ENCODE results near the gene SLC5A7.

SLC5A7 gene

DNA sequence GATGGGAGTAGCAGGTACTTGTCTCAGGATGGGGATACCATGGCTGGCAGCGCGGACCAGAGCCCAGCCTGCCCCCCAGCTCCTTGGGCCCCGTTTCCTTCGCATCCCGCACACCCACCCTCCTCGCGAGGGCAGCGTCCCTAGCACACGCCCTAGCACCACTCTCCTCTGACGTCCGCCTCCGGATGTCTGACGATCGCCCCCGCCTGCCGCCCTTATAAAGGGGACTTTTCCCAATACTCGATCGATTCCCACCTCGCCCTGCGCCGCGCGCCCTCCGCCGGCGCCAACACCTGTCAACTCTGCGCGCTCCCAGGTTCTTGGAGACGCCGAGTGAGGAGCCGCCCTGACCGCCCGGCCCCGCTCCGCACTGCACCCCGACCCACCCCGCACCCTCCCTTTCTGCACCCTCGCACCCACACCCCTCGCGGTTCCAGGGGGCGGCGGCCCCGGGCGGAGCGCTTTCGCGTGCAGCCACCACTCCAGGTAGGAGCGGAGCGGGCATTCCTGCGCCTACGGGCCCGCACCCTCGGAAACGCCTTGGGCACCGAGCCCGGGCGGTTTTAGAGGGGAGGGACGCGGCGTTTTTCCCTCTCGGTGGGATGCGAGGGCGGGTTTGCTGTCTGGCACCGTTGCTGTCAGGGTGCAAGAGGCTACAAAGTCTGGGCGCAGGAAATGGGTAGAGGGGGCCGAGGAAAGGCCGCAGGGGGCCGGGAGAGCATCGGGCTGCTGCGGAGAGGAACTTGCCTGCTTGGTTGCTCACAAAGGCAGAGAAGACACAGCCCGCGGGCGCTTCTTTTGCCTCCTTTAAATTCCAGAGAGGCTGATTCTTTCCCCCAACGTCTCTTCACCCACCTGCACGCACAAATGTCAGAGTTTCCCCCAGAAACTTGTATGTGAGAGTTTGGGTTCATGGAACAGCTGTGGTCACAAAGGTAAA, at the start of gene SLC5A7:
Gene SLC5A7, plus strand, starts transcription at position 247 of the 940 bp plus-strand sequence. CDS start 1,632 bp downstream, outside the sequence.
- no peak for DNase-seq

DNA sequence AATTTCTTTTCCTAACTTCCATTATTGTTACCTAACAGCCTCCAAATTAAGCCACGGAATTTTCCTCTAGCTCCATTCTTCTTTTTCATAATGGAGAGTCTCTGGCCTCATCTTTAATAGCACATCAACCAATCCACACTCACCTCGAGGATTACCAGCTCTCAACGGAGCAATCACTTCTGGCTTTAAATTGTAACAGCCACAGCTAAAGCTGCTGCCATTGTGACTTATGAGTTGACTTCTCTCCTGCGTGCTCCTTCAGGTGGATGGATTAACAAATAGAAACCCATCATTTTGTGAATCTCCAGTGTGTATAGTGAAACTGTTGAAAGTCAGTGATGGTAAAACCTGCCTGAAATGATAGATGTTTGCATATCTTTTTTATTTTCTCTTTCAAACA, 24.9 kb upstream of the SLC5A7 start:
- DNase-seq, result no peak

DNA sequence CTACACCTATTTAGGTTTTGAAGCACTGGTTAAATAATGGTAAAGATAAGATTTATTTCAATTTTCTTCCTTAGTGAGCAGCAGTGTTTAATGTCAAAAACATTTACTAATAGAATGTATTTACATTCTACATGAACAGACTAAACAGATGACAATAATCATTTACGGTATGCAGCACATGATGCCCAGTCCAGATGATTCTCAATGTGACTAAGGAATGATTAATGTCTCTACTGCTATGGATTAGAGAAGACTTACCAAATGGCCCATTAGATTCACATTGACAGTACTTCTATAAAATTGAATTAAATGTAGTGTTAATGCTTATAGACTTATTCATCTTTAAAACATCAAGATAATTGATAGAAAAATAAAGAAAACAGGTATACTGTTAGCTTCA, 22.1 kb upstream of the SLC5A7 start:
- DNase-seq, result no peak

DNA sequence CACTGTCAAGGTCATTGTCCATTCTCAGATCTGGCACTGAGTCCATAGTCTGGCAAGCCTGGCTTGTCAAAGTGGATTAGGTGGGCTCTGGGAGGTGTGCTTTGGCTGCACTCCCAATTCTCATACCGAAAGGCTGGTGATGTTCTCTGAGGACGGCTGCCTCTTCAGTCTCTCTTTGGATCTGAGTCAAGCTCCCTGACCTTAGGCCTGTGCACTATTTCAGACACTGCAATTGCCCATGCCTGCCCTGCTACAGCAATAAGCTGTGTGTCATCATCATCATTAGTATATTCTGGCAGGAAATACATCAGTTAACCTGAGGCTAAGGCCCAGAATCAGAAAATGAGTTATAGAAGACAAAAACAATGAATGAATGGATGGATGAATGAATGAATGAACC, 1.6 kb upstream of the SLC5A7 start:
- no peak for DNase-seq

DNA sequence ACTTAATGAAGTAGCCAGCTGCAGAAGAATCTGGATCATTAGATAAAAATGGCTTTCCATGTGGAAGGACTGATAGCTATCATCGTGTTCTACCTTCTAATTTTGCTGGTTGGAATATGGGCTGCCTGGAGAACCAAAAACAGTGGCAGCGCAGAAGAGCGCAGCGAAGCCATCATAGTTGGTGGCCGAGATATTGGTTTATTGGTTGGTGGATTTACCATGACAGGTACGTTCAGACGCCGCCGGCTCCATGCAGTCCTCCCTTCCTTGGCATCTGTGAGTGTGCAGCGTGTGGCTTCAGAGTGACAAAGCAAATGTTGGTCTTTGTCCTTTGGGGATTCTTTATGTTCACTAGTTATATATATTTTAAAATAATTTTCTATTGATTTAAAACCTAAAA, 1.8 kb downstream of the SLC5A7 start:
- no peak for DNase-seq

DNA sequence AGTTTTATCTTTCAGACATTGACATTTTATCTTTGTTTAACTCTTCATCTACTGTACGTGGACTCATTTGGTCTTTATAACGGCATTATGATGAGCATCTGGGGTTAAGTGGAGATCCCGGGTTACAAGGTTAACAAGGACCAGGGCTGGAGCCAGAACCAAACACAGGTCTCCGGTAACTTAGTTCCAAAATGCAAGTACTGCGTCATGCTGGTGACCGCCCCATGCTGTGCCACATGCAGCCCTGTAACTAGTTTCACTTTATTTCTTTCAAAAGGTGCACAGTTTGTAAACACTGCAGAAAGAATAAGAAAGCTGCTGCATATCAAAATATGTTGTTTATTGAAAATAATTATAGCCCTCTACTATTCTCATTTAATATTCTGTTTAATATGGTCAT, 3.1 kb downstream of the SLC5A7 start:
- no peak for DNase-seq

DNA sequence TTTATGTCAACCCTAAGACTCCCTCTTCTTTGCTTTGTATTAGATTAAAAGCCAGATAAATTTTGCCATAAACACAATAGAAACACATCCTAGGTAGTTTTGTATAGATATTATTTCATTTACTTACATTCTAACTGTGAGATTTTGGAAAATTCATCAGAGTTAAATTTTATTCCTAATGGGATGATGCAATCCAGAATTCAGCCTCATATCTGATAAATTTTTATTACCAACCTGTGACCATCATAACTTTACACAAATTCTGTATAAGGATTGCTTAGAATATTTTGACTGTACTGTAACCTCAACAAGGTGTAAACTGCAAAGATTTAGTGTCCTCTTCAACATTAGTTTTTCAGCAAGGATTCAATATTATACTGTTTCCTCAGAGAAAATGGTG, 4.4 kb downstream of the SLC5A7 start:
- no peak for DNase-seq

DNA sequence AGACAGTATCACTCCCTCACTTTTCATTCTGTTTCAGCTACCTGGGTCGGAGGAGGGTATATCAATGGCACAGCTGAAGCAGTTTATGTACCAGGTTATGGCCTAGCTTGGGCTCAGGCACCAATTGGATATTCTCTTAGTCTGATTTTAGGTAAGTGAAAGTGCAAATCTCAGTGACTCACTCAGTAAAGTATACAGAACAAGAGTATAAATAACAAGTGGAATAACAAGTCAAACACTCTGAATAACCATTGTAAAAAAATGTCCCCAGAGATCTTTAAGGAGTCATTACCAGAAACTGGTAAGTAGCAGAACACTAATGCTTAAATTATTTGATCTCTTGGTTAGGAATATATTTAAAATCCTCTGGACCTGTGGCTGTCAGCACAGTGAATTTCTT, 5.7 kb downstream of the SLC5A7 start:
- no peak for DNase-seq

DNA sequence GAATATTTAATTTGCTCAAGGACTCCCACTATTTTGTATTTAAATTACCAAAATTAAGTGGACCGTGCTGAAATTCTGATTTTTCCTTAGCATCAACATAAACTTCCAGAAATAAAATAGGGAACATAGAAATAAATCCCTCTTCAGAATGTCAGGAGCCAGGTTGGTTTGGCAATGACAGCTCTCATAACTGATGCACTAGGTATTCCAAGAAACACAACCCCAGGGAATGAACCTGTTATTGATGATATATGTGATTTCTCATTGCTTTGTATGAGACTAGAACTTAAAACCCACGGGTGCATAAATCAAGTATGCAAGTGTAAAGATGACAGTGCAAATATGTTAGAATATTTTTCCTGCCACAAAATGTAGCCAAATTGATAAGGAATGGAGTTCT, 12.8 kb downstream of the SLC5A7 start:
- no peak for DNase-seq

DNA sequence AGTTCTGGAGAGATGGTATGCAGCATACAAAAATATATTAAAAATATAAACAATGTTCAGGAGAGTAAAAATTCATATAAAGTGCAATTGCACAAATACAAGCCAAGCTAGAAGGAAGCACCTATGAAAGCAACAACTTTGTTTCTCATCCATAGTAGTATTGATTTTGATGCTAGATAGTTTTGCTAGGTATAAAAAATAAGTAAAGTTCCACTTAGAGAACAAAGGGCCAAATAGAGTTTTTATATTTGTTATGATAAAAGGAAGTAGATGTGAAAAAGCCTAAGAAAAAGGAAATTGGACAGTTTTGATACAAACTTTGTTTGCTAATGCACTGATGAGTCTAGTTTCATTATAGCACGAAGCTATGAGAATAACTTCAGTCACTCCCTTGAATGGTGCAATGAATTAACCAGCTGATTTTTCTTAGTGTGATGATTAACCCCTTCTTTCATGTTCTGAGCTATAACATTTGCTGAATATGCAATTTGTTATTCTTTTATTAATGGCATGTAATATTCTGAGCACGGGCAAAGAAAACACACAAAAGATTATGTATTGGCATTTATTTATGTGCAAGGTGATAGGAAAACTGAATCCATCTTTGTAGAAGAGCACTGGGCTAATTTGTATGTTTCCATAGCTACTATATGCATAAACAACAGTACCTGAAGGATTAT, 24.7 kb downstream of the SLC5A7 start:
- DNase-seq, result no peak

DNA sequence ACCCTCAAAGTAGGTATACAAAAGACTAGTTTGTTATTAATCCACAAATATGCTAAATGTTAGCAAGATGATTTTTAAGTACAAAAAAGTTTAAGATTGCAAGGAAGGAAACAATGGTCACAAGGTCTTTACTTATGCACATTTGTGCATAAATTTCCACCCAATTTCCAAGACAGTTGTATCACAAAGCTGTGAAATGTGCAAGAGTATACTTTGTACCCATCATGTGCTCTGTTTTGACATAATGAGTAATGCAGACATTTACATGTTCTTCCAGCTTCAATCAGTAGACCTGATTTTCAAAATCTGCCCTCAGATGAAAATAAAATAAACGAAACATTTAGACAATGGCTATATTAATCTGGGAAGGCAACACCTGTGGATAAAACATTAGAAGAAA, 27.0 kb downstream of the SLC5A7 start:
- DNase-seq, result no peak

DNA sequence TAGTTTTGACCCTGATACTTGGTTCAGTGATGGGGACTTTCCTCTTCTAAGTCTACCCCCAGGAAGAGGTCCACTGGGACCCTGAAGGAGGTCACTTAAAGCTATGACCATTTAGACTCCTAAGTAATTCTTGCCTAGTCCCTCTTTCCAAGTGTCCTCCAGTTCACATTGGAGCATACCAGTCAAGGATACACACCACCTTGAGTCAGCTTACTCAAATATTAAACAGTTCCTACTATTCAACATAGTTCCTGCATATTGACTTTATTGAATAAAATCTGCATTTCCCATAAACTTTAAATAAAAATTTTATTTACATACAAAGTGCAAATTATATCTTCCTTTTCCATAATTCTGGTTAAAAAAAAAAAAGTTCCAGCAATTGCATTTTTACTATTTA, 36.3 kb downstream of the SLC5A7 start:
- DNase-seq, result no peak

DNA sequence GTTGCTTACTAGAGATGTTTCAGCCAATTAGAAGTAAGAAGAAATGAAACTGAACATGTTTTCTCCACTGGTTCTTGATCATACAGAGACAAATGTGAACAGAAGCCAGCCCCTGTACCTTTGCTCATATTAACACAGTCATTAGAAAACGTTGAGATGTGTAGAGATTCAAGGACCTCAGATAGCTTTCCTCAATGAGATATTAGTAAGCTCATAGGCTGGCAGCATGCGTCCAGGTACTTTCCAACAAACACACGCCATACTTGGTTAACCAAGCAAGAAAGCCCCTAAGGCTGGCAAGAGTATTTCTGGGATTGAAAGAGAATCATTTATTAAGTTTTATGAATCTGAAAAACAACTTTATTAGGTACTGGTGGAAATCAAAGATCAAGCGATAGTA, 37.5 kb downstream of the SLC5A7 start:
- DNase-seq, result no peak

DNA sequence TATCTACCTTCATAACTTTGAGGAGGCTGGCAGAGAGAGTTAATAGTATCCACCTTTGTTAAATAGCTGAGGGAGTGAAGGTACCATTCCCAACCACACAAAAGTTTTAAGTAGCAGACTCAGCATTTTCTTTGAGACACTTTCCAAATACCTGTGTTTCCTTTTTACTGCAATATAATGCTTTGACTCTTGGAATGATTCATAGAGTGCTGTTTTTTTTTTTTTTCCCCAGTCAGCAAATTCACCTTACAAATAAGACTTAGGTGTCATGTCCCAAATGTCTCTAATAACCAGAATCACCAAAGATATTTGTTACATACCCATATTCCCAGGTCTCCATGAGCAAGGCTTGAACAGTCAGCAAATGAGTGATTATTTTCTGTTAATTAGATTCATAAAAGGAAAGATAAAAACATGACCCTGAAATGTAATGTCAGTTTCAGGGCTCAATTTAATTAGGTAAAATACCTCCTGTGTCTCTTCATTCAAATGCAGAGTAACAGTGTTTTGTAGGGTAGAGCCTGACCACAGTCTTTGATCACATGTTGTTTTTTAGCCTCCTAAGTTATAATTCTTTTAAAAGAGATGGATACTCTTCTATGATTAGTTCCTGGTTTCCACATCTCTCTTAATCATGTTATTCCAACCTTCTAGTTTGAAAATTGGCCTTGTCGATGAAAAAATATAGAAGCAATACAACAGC, 39.9 kb downstream of the SLC5A7 start:
- no peak for DNase-seq

DNA sequence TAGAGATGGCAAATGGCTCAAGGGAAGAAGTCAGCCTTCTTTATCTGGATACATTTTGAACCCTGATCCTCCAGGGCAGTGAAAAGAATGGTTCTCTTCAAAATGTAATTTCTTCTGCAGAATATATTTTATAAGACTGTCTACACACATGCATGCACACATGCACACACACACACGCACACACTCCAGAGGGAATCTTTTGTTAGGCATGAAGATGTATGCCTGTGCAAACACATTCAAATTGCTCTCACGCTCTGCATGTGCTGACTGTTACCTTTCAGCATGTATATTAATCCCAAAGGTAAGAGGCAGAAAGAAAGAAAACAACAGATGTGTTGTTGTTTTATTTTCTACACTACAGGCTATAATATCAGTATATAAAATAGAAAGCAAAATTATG, 43.2 kb downstream of the SLC5A7 start:
- no peak for DNase-seq

DNA sequence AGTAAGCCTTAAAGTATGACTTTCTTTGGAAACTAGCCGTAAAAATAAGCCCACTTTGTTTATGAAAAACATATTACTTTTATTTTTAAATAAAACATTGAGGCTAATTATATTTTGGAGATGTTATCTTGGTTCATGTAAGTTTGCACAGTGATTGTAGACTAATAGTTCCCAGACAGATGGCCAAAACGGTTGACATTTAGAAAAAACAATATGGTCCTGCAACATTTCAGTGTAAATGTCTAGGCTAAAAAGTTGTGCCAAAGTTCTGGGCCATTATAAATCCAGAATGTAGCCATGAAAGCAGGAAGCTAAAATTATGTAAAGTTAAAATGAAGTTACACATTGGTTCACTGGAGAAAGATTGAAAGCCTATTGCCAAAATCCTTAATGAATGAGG, 43.6 kb downstream of the SLC5A7 start:
- no peak for DNase-seq

DNA sequence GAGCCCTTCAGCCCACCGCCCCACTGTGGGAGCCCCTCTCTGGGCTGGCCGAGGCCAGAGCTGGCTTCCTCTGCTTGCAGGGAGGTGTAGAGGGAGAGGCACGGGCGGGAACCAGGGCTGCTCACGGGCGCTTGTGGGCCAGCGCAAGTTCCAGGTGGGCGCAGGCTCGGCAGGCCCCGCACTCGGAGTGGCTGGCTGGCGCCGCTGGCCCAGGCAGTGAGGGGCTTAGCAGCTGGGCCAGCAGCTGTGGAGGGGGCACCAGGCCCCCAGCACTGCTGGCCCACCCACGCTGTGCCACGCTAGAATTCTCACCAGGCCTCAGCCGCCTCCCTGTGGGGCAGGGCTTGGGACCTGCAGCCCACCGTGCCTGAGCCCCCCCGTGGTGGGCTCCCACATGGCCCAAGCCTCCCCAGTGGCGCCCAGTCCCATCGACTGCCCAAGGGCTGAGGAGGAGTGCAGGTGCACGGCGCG, 45.2 kb downstream of the SLC5A7 start:
- no peak for DNase-seq

DNA sequence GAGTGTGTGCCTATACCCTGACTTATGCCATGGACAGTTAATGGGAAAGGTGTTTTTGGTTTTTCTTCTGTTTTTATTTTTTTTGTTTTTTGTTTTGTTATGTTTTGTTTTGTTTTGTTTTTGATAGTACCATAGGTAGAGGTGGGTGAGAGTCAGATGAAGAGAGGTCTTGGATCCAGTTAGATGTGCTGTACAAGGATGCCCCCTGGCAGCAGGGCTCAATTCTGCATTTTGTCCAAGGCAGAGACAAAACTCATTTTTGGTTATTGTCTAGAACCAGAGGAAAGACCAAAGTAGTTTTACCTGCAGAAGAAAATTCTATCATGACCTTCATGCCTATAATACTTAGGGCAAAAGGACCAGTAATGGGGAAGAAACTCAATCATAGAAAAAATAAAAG, 48.5 kb downstream of the SLC5A7 start:
- no peak for DNase-seq

DNA sequence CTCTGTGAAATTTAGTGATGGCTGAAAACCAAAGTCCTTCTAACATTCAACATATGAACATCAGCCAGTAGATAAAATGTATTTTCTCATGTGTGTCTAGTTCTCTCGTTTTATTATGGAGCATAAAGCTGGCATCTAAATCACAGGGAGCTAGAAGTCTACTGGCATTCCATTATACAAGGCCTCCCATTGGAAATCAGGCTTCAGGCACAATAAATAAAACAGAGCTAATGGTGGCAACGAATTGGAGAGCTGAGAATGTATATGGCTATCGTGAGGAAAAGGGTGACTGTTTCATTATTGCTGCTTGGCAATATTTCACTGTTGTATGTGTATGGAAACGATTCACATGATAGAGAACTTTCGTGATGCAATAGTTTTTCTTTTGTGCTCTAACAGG, 62.4 kb downstream of the SLC5A7 start:
- DNase-seq, result no peak

DNA sequence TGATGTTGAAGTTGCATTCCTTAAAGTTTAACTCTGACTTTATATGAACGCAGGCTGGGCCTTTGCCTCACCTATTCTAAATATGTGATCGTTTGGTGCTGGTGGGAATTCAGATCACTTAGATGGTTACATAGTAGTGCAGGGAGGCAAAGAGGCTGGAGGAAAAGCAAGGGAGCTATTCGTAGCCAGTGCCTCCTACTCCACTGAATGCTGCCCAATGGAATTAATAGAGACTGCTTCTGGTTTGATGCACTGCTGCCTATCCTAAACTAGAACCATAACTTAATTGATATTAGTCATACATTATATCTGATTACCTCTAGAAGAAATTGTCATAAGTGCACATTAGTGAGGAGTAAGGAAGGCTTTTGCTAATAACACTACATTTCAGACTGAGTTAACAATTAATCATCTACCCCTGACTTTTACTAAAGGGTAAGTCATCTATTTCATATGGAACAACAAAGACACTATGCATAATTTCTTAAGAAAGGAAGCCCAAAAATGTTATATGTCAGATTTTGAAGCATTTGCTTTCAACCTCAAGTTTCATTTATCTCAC, 72.3 kb downstream of the SLC5A7 start:
- DNase-seq, result no peak

DNA sequence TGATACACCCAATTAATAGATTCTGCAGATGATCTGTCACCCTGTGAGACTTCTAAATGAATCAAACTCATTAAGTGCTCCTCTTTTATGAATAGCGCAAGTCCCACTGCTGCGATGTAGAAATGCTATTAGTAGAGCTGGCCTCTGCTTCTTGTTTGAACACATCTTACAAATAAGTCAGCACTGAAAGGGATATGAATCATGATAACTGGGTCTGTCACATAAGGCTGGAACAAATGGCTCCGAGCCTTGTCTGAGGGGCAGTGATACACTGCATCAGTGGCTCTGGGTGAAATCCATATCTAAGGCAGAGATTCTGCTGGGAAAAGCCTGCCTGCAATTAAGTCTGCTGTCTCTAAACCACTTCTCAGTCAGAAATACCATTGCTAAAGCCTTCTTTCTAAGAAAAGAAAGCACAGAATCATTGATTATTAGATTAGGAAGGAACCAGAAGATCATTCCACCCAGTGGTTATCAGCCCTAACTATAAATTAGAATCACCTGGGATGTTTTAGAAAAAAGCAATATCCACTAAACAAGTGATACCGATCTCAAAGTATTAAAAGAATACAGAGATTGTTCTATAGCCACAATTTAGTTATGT, 75.2 kb downstream of the SLC5A7 start:
- no peak for DNase-seq

Measured in suppressor macrophage treated with lipopolysaccharide for 1 hour (primary cell).